ENCODE measurements around the gene TBX2. TPM values are rescaled to one million over a fixed set of nuclear protein-coding genes. Genes with fewer than 3 reads are reported as not detected.

Gene TBX2
- total and polyA plus RNA-seq, 2 of the 13 experiments (the other 11 are each of a cell fraction or from before 2014, with no cell fraction given): 2.8 to 15.3 TPM

DNA sequence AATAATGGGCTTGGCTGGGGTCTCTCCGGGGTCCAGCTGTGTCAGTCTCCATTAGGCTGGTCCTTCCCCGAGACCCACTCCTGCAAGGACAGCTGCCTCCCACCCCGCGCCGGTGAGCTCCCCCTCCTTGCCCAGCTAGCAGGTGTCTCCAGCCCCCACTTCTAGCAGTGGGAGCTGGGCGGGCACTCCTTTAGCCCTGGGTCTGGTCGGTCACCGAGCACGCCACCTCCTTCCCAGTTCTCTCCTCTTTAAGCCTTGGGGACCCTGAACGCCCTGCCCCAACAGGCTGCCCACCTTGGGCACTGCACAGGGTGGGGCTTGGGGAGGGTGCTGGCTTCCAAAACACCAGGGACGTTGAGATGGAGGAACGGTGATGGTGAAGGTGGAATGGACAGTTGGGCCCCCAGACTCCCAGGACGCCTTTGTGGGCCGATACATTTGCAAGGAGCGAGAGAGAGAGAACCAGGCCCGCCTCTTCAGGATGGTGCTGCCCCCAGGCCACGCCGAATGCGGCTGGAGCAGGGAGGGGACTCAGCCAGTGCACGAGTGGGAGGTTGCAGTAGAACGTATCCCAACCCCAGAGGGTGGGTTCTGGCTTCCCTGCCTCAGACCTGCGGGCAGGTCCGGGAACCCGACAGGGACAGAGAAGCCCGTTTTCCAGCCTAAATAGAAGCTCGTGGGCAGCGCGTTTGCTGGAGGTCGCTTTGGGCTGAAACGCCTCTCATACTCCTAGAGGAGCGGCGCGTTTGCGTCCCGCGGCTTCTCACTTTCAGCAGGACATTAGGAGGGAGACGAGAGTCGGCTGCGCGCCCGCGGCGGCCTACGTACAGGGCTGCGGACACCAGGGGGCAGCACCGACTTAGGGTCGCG lies 10.7 kb downstream of the TBX2 start (continued):
- TF ChIP-seq, protein P1, sequence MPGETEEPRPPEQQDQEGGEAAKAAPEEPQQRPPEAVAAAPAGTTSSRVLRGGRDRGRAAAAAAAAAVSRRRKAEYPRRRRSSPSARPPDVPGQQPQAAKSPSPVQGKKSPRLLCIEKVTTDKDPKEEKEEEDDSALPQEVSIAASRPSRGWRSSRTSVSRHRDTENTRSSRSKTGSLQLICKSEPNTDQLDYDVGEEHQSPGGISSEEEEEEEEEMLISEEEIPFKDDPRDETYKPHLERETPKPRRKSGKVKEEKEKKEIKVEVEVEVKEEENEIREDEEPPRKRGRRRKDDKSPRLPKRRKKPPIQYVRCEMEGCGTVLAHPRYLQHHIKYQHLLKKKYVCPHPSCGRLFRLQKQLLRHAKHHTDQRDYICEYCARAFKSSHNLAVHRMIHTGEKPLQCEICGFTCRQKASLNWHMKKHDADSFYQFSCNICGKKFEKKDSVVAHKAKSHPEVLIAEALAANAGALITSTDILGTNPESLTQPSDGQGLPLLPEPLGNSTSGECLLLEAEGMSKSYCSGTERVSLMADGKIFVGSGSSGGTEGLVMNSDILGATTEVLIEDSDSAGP (CRISPR knock-in tag; IDR thresholded peaks at IDR 0.05; ENCODE audit: borderline replicate concordance): peak; percentile 4; the same call in 1 of the 2 replicates
- TF ChIP-seq HHEX (CRISPR knock-in tag; IDR thresholded peaks at IDR 0.05): no peak

DNA sequence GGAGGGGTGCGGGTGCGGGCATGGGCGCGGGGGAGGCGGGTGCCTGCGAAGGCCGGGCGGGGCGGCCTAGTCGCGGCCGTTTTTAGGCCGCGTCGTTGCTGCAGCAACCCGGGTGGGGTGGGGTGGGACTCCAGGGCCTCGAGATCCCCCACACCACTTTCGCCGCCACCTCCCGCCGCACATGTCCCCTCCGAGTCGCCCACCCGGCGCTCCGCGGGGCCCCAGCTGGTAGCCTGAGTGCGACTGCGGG lies 11.3 kb downstream of the TBX2 start:
- H3K27me3 ChIP-seq (ENCODE audit: control insufficient read depth in 1 of 2, insufficient read depth in 2 of 2, low read length in 2 of 2): no peaks in the 10 kb centered on the region
- in situ Hi-C loops (cut with HindIII; ENCODE audit: extremely low pct_ligation_motif_present, low pct_unique_long_range_greater_than_20kb): loop anchor here (5.0 to 10.0 kb wide), 2 partner anchors 171 to 424 kb away; no protein-coding TSS in a partner anchor
- no peak for TF ChIP-seq MXD4 (CRISPR knock-in tag; IDR thresholded peaks at IDR 0.05)
- TF ChIP-seq, protein P2, sequence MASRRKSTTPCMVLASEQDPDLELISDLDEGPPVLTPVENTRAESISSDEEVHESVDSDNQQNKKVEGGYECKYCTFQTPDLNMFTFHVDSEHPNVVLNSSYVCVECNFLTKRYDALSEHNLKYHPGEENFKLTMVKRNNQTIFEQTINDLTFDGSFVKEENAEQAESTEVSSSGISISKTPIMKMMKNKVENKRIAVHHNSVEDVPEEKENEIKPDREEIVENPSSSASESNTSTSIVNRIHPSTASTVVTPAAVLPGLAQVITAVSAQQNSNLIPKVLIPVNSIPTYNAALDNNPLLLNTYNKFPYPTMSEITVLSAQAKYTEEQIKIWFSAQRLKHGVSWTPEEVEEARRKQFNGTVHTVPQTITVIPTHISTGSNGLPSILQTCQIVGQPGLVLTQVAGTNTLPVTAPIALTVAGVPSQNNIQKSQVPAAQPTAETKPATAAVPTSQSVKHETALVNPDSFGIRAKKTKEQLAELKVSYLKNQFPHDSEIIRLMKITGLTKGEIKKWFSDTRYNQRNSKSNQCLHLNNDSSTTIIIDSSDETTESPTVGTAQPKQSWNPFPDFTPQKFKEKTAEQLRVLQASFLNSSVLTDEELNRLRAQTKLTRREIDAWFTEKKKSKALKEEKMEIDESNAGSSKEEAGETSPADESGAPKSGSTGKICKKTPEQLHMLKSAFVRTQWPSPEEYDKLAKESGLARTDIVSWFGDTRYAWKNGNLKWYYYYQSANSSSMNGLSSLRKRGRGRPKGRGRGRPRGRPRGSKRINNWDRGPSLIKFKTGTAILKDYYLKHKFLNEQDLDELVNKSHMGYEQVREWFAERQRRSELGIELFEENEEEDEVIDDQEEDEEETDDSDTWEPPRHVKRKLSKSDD (CRISPR knock-in tag; IDR thresholded peaks at IDR 0.05; ENCODE audit: low read depth): 0 out of 2 replicates have a peak, but pooled peaks have one; percentile 63
- H3K4me1 ChIP-seq (ENCODE audit: insufficient read depth, low read length): peaks cover 62% of the 10 kb centered on the region
- H2AFZ ChIP-seq (ENCODE audit: low read length): no peak overlapping the region
- no peak overlapping the region for H3K27ac ChIP-seq (ENCODE audit: extremely low read length, insufficient read depth, low read length)
- no peak overlapping the region for H3K4me3 ChIP-seq (replicated peaks in 1 of 3; ENCODE audit: insufficient read depth in 1 of 3, low read depth in 2 of 3, low read length in 3 of 3)
- FAIRE-seq (no peak), ATAC-seq (no peak), DNase-seq (ENCODE audit: low spot score) (no peak)
- WGBS (ENCODE audit: low lambda C conversion rate): 95% methylated on average over 26 of the region's 29 CpGs
- BruUV-seq (replicated peaks): no TSS peak
- ChIA-PET POLR2A (interaction anchor here (3.7 kb wide), 1 partner anchor 11 kb away, joined by 19 read pairs; the partner anchor contains the start of gene TBX2), CTCF (ENCODE audit: low intra/inter-chr PET ratio, low total read pairs) (interaction anchor here (2.9 kb wide), 1 partner anchor 172 kb away, joined by 30 read pairs; no protein-coding TSS in a partner anchor)
- no peak overlapping the region for H3K9ac ChIP-seq (ENCODE audit: insufficient read depth, low read depth, low read length)
- intact Hi-C loops (cut with micrococcal nuclease; ENCODE audit: unreplicated experiment): loop anchor here (5.0 kb wide), 1 partner anchor 426 kb away; no protein-coding TSS in a partner anchor
- H4K20me1 ChIP-seq (ENCODE audit: insufficient read depth, low read length): no peaks in the 10 kb centered on the region
- peaks cover 0 to under 1% of the 10 kb centered on the region in 2 experiments; a peak in 1 of 5 replicates for H3K36me3 ChIP-seq (replicated peaks in 1 of 2; ENCODE audit: control insufficient read depth in 1 of 2, insufficient read depth in 2 of 2, low read length in 2 of 2)
- H3K4me2 ChIP-seq (ENCODE audit: low read depth, low read length): no peak overlapping the region
- H3K79me2 ChIP-seq (ENCODE audit: insufficient read depth, low read length): no peaks in the 10 kb centered on the region
- no peaks in the 10 kb centered on the region for H3K9me3 ChIP-seq (ENCODE audit: low read length)
